Stimulated activated CD8-positive, alpha-beta memory T cell treated with anti-CD3 and anti-CD28 coated beads, Interleukin-4, amount 100 ng/mL, for 4 hours (primary cell): Measurements from ENCODE around the gene DIABLO.
"Not testable (repeated sequence)": the region's sequence is repeated elsewhere in the genome, so short reads cannot be mapped to it uniquely, and the experiment has no call there.

Source experiments
- DNase-seq, 2 donors: peaks; one replicate each; pipeline ENCODE4 v3.0.0-alpha.2; 2020; ENCODE audit warnings: low read depth in 2 of 2, low spot score in 1 of 2

The DIABLO gene

GRCh38 chr12:122215771-122216170 lies 10.1 kb downstream of the DIABLO start:
- DNase-seq = no peak

GRCh38 chr12:122208073-122208820 lies 17.6 kb downstream of the DIABLO start:
- no peak for DNase-seq

GRCh38 chr12:122207391-122207790 lies 18.5 kb downstream of the DIABLO start:
- no peak for DNase-seq

- no peak for DNase-seq
Observed at GRCh38 chr12:122206976-122207375, 18.9 kb downstream of the DIABLO start.

GRCh38 chr12:122206111-122206881 lies 19.6 kb downstream of the DIABLO start:
- DNase-seq = no peak

GRCh38 chr12:122205053-122205925 lies 20.6 kb downstream of the DIABLO start:
- DNase-seq = no peak

- no peak for DNase-seq
Observed at GRCh38 chr12:122204167-122205052, 21.4 kb downstream of the DIABLO start.

- peak; percentile 37 to 46 for DNase-seq
Observed at GRCh38 chr12:122203301-122204166, 22.3 kb downstream of the DIABLO start, which contains the start of gene B3GNT4. Gene B3GNT4, plus strand, starts transcription at chr12:122203709. Its CDS starts 910 bp downstream, at chr12:122204619.

- DNase-seq = not testable (repeated sequence)
Observed at GRCh38 chr12:122202811-122203210, 23.0 kb downstream of the DIABLO start.

- DNase-seq = no peak
Observed at GRCh38 chr12:122202017-122202416, 23.8 kb downstream of the DIABLO start.

GRCh38 chr12:122201381-122201780 lies 24.5 kb downstream of the DIABLO start:
- DNase-seq = no peak

GRCh38 chr12:122200541-122201175 lies 25.2 kb downstream of the DIABLO start:
- no peak for DNase-seq

GRCh38 chr12:122199484-122200355 lies 26.1 kb downstream of the DIABLO start:
- DNase-seq = no peak

- no peak for DNase-seq
Observed at GRCh38 chr12:122197612-122197966, 28.3 kb downstream of the DIABLO start.

GRCh38 chr12:122195405-122195804 lies 30.4 kb downstream of the DIABLO start:
- DNase-seq = no peak

- no peak for DNase-seq
Observed at GRCh38 chr12:122194804-122195203, 31.0 kb downstream of the DIABLO start.

- DNase-seq = no peak
Observed at GRCh38 chr12:122192441-122192840, 33.4 kb downstream of the DIABLO start.
